ENCODE results near the gene DNAJA1.
"Not testable (repeated sequence)": the region's sequence is repeated elsewhere in the genome, so short reads cannot be mapped to it uniquely, and the experiment has no call there.

Gene DNAJA1

GRCh38 chr9:33068991-33069390, 43.9 kb downstream of the DNAJA1 start:
- DNase-seq: no peak
- in situ Hi-C loops (cut with MboI; ENCODE audit: low pct_unique_long_range_greater_than_20kb, low sequenced_read_pairs): no loop called here

DNA sequence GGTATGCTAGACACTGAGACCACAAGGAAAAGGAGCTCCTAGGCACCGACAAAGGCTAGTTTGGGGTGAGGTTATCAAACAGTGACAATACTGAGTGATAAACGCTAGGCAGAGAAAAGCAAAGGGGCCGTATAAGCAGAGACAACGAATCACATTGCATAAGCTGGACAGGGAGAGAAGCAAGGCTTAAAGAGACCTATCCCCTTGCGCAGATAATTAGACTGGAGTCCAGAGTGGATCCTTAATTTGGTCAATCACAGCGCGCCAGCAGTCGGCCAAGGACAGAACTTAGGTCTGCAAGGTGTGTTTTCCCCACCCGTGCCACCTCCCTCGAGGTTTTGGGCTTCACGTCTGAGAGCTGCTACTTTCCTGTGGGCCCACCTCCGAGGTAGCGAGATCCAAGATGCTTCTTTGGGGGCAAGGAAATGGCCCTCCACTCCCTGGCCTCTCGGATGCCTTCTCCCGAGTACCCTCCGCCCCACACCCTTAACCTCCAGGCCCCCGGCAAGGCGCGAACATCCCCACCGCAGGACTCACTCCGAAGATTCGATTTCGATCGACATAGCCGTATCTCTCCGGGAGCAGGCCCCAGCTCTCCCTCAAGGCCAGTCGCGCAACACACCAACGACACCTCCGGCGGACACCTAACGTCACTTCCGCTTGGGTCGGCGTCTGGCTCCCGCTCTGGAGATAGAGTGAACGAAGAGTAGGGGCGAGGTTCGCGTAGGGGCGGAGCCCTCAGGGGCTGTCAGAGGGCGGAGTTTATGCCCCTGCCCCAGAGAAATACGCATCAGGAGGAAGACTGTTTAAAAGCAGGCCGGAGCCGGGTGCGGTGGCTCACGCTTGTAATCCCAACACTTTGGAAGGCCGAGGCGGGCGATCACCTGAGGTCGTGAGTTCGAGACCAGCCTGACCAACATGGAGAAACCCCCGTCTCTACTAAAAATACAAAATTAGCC, 51.3 kb downstream of the DNAJA1 start, which contains the start of gene SMU1:
SMU1 (minus strand) TSS at position 629 of the 959 bp plus-strand sequence; CDS start at position 563, 66 bp downstream.
- DNase-seq: peak; percentile 100
- in situ Hi-C loops (cut with MboI; ENCODE audit: low pct_unique_long_range_greater_than_20kb, low sequenced_read_pairs): no loop called here

DNA sequence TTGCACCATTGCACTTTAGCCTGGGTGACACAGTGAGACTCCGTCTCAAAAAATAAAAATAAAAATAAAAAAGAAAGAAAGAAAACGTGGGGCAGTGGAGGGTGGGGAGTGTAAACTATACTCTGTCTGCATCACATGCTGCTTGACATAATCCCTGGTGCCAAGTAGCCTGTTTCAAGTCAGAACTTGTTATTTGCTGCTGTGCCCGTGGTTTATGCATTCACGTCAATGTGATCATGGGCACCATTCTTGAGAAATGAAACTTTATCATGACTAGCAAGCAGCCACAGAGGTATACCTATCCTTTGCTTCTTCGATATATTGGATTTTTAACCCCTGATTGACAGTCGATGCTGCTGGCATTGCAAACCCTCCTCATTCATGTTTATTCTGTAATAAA, 55.5 kb downstream of the DNAJA1 start:
- DNase-seq: no peak
- in situ Hi-C loops (cut with MboI; ENCODE audit: low pct_unique_long_range_greater_than_20kb, low sequenced_read_pairs): no loop called here

DNA sequence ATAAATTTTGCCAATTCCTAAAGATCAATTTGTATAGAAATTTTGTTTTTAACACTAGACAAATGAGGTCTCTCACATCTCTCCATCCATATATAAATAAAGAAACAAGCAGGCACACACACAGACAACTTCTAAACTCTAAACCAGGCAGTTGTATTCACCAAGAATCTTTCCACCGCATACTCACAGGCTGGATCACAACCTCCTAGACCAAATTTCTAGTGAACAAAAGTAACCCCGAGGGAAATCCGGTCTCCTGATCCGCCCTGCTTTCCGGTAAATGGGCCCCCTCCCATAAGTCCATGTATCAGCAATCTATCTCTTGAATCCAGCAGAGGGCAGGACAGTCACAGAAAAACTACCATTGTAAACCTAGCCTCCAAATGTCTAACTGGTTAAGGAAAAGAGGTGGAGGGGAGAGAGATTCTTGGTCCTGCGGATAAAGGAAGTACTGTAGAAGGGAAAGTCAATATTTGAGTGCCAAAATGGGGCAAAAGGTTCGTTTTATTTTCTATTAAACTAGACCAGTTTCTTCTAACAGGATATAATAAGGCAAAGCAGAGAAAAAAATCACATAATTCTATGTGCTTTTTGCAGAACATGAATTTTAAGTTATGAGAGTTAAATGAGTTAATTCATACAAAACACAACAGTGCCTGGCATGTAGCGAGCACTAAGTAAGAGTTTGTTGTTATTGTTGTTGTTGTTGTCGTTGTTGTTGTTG, 56.2 kb downstream of the DNAJA1 start:
- in situ Hi-C loops (cut with MboI; ENCODE audit: low pct_unique_long_range_greater_than_20kb, low sequenced_read_pairs): no loop called here
- DNase-seq: peak; percentile 93

- DNase-seq: no peak
- in situ Hi-C loops (cut with MboI; ENCODE audit: low pct_unique_long_range_greater_than_20kb, low sequenced_read_pairs): no loop called here
Observed at GRCh38 chr9:33082128-33082527, 57.1 kb downstream of the DNAJA1 start.

DNA sequence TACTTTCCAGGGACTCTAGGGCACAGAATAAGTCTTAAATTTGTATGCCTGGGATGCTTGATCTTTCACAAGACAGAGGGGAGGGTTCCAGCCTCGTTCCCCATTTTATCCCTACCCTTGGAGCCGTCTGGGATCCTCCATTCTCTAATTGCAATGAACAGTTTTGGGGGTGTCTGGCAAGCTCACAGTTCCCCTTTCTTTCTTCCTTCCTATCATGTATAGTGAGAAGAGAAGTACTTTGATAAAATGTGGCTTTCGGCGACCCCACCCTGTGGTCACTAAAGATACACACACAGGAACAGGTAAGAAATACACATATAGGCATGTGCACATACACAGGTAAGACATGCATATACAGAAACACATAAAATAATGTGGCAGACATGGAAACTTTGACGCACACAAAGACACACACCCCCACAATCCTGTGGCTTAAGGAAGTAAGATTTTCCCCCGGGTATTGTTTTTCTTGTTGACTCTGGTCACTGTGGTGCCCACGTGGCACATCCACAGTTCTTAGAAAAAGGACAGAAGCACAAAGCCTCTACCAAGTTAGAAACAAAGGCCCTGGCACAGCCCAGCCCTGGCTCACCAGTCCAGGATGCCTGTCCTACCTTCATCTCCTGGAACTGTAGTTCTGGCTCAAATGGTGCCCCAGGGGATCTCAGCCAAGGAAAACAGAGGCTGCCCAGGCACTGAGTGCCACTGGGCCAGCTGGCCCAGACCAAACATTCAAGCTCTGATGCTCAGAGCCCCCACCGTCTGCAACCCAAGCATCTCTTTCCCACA, 57.7 kb downstream of the DNAJA1 start:
- in situ Hi-C loops (cut with MboI; ENCODE audit: low pct_unique_long_range_greater_than_20kb, low sequenced_read_pairs): no loop called here
- DNase-seq: peak; percentile 12

- in situ Hi-C loops (cut with MboI; ENCODE audit: low pct_unique_long_range_greater_than_20kb, low sequenced_read_pairs); DNase-seq: not testable (repeated sequence)
Observed at GRCh38 chr9:33085672-33086071, 60.6 kb downstream of the DNAJA1 start.

All from KBM-7 (cell line).